Right ventricle myocardium superior (tissue), 1 donor: ENCODE data around the gene ACCS. TPM values are rescaled to one million over a fixed set of nuclear protein-coding genes. Genes with fewer than 3 reads are reported as not detected.
A peak's percentile ranks its signal among the peaks of the same experiment; 100 is the strongest.

ENCODE experiments used
- ATAC-seq: fragments of 200-7000 bp; cut with Tn5 transposase; one replicate; pipeline ENCODE4 v1.9.1; 2020; ENCODE audit warnings: mild to moderate bottlenecking; ENCODE audit not compliant: poor library complexity
- DNase-seq: peaks from one replicate; pipeline ENCODE4 v3.0.0-alpha.2; 2020
- intact Hi-C: fragments of 100-400 bp; cut with DNase I; formaldehyde crosslinking; loops from one replicate; pipeline ENCODE4 v1.11.2; 2022
- long read RNA-seq: library from polyadenylated mRNA; unstranded; transcript quantifications from one replicate; pipeline ENCODE4 v2.0.0, GENCODE V29; 2021
- total RNA-seq: library from RNA; stranded (reverse); fragmentation: NEBNext Ultra II Directional; extraction: Animal tissue kit (Norgen Biotek cat#: 25700); gene quantifications from one replicate; pipeline ENCODE4 v1.2.1, GENCODE V29; 2021
- donor health status: DM: no; HTN: yes; CAD: no; lungs with severe emphysema.

ACCS gene
- total RNA-seq = 6.3 TPM
- long read RNA-seq, partial matches to known transcripts = 0 of 4 reads
- long read RNA-seq, other reads (novel, unspliced or antisense) = 3 of 4 reads

- intact Hi-C loops = no loop called here
- ATAC-seq = peak; percentile 97
- DNase-seq = peak; percentile 99
Measured at GRCh38 chr11:44065841-44066731, at the start of gene ACCS. TSS of gene ACCS (plus strand) at chr11:44066270. CDS start at chr11:44067628, 1,358 bp downstream.

GRCh38 chr11:44016546-44017442, 49.3 kb upstream of the ACCS start:
- intact Hi-C loops = no loop called here
- ATAC-seq (no peak), DNase-seq (no peak)

- intact Hi-C loops = no loop called here
- no peak for ATAC-seq
- no peak for DNase-seq
Measured at GRCh38 chr11:44017443-44018126, 48.5 kb upstream of the ACCS start.

GRCh38 chr11:44018127-44018521, 47.9 kb upstream of the ACCS start:
- no peak for ATAC-seq
- DNase-seq = no peak
- intact Hi-C loops = no loop called here

- intact Hi-C loops = no loop called here
- ATAC-seq = no peak
- DNase-seq = no peak
Measured at GRCh38 chr11:44018829-44019228, 47.2 kb upstream of the ACCS start.

- ATAC-seq (no peak), DNase-seq (no peak)
- intact Hi-C loops = no loop called here
Measured at GRCh38 chr11:44024977-44025376, 41.1 kb upstream of the ACCS start.

GRCh38 chr11:44025727-44026126, 40.3 kb upstream of the ACCS start:
- no peak for ATAC-seq
- intact Hi-C loops = no loop called here
- no peak for DNase-seq

GRCh38 chr11:44028401-44028800, 37.7 kb upstream of the ACCS start:
- no peak for ATAC-seq
- intact Hi-C loops = no loop called here
- DNase-seq = no peak

- intact Hi-C loops = no loop called here
- DNase-seq (no peak), ATAC-seq (no peak)
Measured at GRCh38 chr11:44028816-44029506, 37.1 kb upstream of the ACCS start.

GRCh38 chr11:44029507-44029845, 36.6 kb upstream of the ACCS start:
- DNase-seq (no peak), ATAC-seq (no peak)
- intact Hi-C loops = no loop called here

GRCh38 chr11:44029977-44030911, 35.8 kb upstream of the ACCS start:
- DNase-seq (no peak), ATAC-seq (peak; percentile 67)
- intact Hi-C loops = loop anchor here (10.0 kb wide), 1 partner anchor 45 kb away; no protein-coding TSS in a partner anchor

GRCh38 chr11:44030996-44031395, 35.1 kb upstream of the ACCS start:
- no peak for ATAC-seq
- DNase-seq = no peak
- intact Hi-C loops = loop anchor here (10.0 kb wide), 1 partner anchor 46 kb away; no protein-coding TSS in a partner anchor

GRCh38 chr11:44031549-44031948, 34.5 kb upstream of the ACCS start:
- intact Hi-C loops = loop anchor here (10.0 kb wide), 1 partner anchor 47 kb away; no protein-coding TSS in a partner anchor
- DNase-seq = no peak
- no peak for ATAC-seq

GRCh38 chr11:44032299-44033085, 33.6 kb upstream of the ACCS start:
- DNase-seq (peak; percentile 71), ATAC-seq (peak; percentile 12)
- intact Hi-C loops = loop anchor here (10.0 kb wide), 1 partner anchor 48 kb away; no protein-coding TSS in a partner anchor

- ATAC-seq (no peak), DNase-seq (no peak)
- intact Hi-C loops = loop anchor here (10.0 kb wide), 1 partner anchor 49 kb away; no protein-coding TSS in a partner anchor
Measured at GRCh38 chr11:44033411-44033850, 32.6 kb upstream of the ACCS start.

- ATAC-seq = no peak
- DNase-seq = no peak
- intact Hi-C loops = loop anchor here (10.0 kb wide), 1 partner anchor 49 kb away; no protein-coding TSS in a partner anchor
Measured at GRCh38 chr11:44033856-44034255, 32.2 kb upstream of the ACCS start.
